OCI-LY7 (cell line): ENCODE results near the gene PGF. TPM values are rescaled to one million over a fixed set of nuclear protein-coding genes. Genes with fewer than 3 reads are reported as not detected.

Source experiments
- BruUV-seq: library from RNA; stranded (reverse); fragments of 400-500 nt; replicated peaks from 2 replicates; lab custom pipeline; 2021; lab: Mats Ljungman, UMichigan
- CTCF ChIA-PET: fragments of 300-600 bp; sonication (Branson Sonifier 250); formaldehyde crosslinking; loops from one replicate; lab custom pipeline; 2022; ENCODE audit warnings: antibody characterized with exemption; ENCODE audit not compliant: unreplicated experiment; lab: Charles Lee
- POLR2A ChIA-PET: fragments of 300-600 bp; sonication (Branson Sonifier 250); formaldehyde crosslinking; loops from one replicate; lab custom pipeline; 2022; ENCODE audit warnings: antibody characterized with exemption; lab: Charles Lee
- DNase-seq: peaks from one replicate; pipeline ENCODE4 v3.0.0-alpha.2; 2015; ENCODE audit warnings: low spot score
- H2AFZ ChIP-seq: fragments of 200-600 bp; sonication (generic), shearing (Covaris generic); 2 replicates; pipeline ENCODE4 v1.6.1; 2014; ENCODE audit warnings: mild to moderate bottlenecking, antibody characterized with exemption, low read length, moderate library complexity
- H3K27ac ChIP-seq: fragments of 200-600 bp; sonication (generic); 2 replicates; pipeline ENCODE4 v1.5.1; 2014; ENCODE audit warnings: mixed run types, low read depth, mild to moderate bottlenecking, moderate library complexity, low read length, inconsistent platforms; ENCODE audit not compliant: poor library complexity, severe bottlenecking
- H3K36me3 ChIP-seq: fragments of 200-600 bp; sonication (generic); 2 replicates; pipeline ENCODE4 v1.6.1; 2014; ENCODE audit warnings: mild to moderate bottlenecking, antibody characterized with exemption, low read length, moderate library complexity, mixed read lengths; ENCODE audit not compliant: insufficient read depth
- H3K4me1 ChIP-seq: fragments of 200-600 bp; sonication (generic); 2 replicates; pipeline ENCODE4 v1.5.1; 2014; ENCODE audit warnings: mild to moderate bottlenecking, low read length; ENCODE audit not compliant: insufficient read depth, poor library complexity, severe bottlenecking
- H3K4me2 ChIP-seq: fragments of 200-600 bp; sonication (generic); 2 replicates; pipeline ENCODE4 v1.6.1; 2014; ENCODE audit warnings: mild to moderate bottlenecking, low read length
- H3K4me3 ChIP-seq: fragments of 200-600 bp; sonication (generic); 2 replicates; pipeline ENCODE4 v1.5.1; 2014; ENCODE audit warnings: mild to moderate bottlenecking, low read depth, low read length; ENCODE audit not compliant: poor library complexity, severe bottlenecking
- H3K79me2 ChIP-seq: fragments of 200-600 bp; sonication (generic); 2 replicates; pipeline ENCODE4 v1.6.1; 2016; ENCODE audit warnings: low read depth, mild to moderate bottlenecking, low read length, moderate library complexity, mixed read lengths; ENCODE audit not compliant: insufficient read depth
- H3K9me2 ChIP-seq: fragments of 200-600 bp; sonication (generic); 2 replicates; pipeline ENCODE4 v1.6.1; 2016; ENCODE audit warnings: mild to moderate bottlenecking, low read length, mixed read lengths; ENCODE audit not compliant: insufficient read depth
- H3K9me3 ChIP-seq: fragments of 200-600 bp; sonication (generic); 2 replicates; pipeline ENCODE4 v1.6.1; 2014; ENCODE audit warnings: mild to moderate bottlenecking, mixed run types, low read length, mixed read lengths
- H4K20me1 ChIP-seq: fragments of 200-600 bp; sonication (generic); 2 replicates; pipeline ENCODE4 v1.6.1; 2014; ENCODE audit warnings: mild to moderate bottlenecking, antibody characterized with exemption, low read length, moderate library complexity, mixed read lengths; ENCODE audit not compliant: insufficient read depth
- CTCF ChIP-seq: fragments of 200-600 bp; sonication (generic); conservative IDR thresholded peaks from 2 replicates; pipeline ENCODE4 v1.5.1; 2014; ENCODE audit warnings: mild to moderate bottlenecking, antibody characterized with exemption, low read length, moderate library complexity, mixed read lengths
- EZH2phosphoT487 ChIP-seq: fragments of 200-600 bp; sonication (generic); IDR thresholded peaks from 2 replicates; pipeline ENCODE4 v1.6.1; 2018; ENCODE audit warnings: low read depth, borderline replicate concordance, mild to moderate bottlenecking, mixed run types, antibody characterized with exemption, low read length, moderate library complexity, mixed read lengths
- intact Hi-C: fragments of 100-400 bp; cut with micrococcal nuclease; formaldehyde crosslinking; loops from one replicate; pipeline ENCODE4 v1.10.0; 2022; ENCODE audit not compliant: unreplicated experiment
- total RNA-seq, 2 experiments: library from RNA; depleted of rRNA in 1 of 2; stranded (reverse); fragments of >200 nt in 1 of 2; shearing (Covaris generic) in 1 of 2; gene quantifications; 2 replicates each; pipeline ENCODE4 v1.2.3, GENCODE V29; 2014 to 2022

PGF gene
- total RNA-seq, 2 experiments from 2014 or later = 0.09 to 0.19 TPM

DNA sequence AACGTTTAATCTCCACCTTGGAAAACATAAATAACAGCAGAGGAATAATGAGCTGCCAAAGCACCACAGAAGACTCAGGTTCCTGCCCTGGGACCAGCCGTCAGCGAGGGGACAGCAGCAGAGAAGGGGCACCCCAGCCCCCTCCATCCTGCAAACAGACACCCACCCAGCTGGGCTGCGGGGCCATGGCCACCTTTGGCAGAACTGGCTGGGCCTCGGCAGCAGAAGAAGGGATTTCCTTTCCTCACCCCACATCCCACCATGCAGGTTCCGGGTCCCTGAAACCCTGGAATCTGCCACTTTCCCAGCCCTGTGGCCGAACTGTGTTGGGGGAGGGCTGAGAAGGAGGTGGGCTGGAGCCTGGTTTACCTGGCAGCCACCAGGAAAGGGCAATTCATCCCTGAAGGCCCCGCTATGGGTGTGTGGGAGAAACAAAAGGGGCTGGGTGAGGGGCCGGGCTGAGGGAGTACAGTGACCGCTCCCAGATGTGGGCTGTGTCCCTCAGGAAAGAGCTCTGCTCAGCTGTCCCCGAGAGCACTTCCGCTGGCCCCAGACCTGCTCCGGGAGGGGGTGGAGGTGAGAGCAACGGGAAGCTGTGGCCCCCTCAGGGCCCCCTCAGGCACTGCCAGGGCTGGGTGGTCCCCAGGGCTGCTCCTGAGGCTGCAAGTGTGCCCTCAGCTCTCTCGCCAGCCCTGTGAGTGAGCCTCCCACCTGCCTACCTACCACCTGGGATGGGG is 3.8 kb downstream of the PGF start:
- Histone ChIP-seq H3K79me2 (no peaks in the 10 kb centered on the region), H3K9me2 (no peaks in the 10 kb centered on the region), H3K4me3 (no peak overlapping the region), H3K27ac (no peak overlapping the region), H2AFZ (no peak overlapping the region), H3K9me3 (no peaks in the 10 kb centered on the region), H3K4me1 (peaks cover 7% of the 10 kb centered on the region), H3K4me2 (no peak overlapping the region), H4K20me1 (no peaks in the 10 kb centered on the region), H3K36me3 (no peaks in the 10 kb centered on the region)
- DNase-seq = no peak
- POLR2A ChIA-PET = interaction anchor here (0.6 kb wide), 1 partner anchor 536 kb away, joined by 3 read pairs; no protein-coding TSS in a partner anchor
- no TSS peak for BruUV-seq
- TF ChIP-seq CTCF (no peak), EZH2phosphoT487 (no peak)
- CTCF ChIA-PET = no interaction called here
- intact Hi-C loops = no loop called here

DNA sequence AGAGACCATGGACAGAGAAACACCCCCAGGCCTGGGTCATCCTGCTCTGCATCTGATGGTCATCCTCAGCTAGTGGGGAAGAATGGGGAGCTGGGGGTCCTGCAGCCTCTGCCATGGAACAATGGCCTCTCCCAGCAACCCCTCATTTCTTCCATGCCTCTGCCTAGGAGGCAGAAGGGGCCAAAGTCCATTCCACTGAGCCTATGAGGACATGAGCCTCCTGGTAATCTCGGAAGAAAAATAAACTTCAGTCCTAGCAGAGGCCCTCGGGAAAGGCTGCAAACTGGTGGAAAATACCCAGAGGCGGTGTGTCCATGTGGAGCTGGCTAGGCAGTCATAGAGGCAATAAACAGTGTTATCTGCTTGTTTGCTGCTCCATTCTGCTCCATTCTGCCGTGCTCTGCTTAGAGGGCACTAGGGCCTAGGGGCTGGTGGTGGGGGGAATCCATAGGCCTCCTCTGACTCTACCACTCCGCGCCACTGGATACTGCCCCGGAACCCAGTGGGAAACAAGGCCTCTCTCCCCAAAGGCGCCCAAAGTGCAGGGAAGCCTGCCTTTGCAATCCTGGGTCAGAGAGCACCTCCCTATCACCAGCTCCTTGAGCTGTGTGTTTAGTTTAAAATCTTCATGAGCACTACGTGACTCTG is 4.5 kb downstream of the PGF start:
- Histone ChIP-seq H3K4me1 (peaks cover 14% of the 10 kb centered on the region), H3K4me3 (no peak overlapping the region), H3K9me3 (no peaks in the 10 kb centered on the region), H2AFZ (no peak overlapping the region), H3K79me2 (no peaks in the 10 kb centered on the region), H4K20me1 (no peaks in the 10 kb centered on the region), H3K27ac (no peak overlapping the region), H3K9me2 (no peaks in the 10 kb centered on the region), H3K4me2 (no peak overlapping the region), H3K36me3 (no peaks in the 10 kb centered on the region)
- BruUV-seq = no TSS peak
- no peak for DNase-seq
- POLR2A ChIA-PET = no interaction called here
- CTCF ChIA-PET = no interaction called here
- intact Hi-C loops = no loop called here
- no peak for TF ChIP-seq CTCF
- TF ChIP-seq EZH2phosphoT487 = no peak
